CD4-positive, alpha-beta T cell treated with Interferon gamma for 1 hour (primary cell): ENCODE results near the gene TEX44.
A peak's percentile ranks its signal among the peaks of the same experiment; 100 is the strongest.
"Not testable (repeated sequence)": the region's sequence is repeated elsewhere in the genome, so short reads cannot be mapped to it uniquely, and the experiment has no call there.

Source experiments
- DNase-seq: peaks from one replicate; pipeline ENCODE4 v3.0.0-alpha.2; 2020

The TEX44 gene

DNA sequence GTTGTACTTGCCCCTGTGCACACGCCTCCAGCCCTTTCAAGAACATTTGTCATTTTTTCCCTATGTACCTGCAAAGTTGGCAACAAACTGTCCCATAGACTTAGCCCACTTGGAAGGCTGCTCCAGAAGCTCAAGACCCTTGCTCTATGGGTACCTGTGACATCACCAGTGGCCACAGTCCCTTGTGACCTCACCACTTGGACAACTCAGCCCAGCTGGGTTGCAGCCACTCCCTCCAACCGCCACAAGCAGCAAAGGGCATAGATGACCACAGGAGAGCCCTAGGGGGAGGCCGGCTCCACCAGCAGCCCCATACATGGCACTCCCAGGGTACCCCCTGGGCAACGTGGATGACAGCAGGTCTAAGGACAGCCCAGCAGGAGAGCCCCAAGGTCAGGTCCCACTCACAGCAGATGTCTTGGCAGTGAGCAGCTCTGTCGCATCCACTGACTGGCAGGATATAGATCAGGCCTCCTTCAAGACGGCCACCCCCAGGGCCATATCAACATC lies at the start of gene TEX44:
TEX44 (plus strand) TSS at position 229 of the 510 bp plus-strand sequence; CDS start at position 317, 88 bp downstream.
- no peak for DNase-seq

DNA sequence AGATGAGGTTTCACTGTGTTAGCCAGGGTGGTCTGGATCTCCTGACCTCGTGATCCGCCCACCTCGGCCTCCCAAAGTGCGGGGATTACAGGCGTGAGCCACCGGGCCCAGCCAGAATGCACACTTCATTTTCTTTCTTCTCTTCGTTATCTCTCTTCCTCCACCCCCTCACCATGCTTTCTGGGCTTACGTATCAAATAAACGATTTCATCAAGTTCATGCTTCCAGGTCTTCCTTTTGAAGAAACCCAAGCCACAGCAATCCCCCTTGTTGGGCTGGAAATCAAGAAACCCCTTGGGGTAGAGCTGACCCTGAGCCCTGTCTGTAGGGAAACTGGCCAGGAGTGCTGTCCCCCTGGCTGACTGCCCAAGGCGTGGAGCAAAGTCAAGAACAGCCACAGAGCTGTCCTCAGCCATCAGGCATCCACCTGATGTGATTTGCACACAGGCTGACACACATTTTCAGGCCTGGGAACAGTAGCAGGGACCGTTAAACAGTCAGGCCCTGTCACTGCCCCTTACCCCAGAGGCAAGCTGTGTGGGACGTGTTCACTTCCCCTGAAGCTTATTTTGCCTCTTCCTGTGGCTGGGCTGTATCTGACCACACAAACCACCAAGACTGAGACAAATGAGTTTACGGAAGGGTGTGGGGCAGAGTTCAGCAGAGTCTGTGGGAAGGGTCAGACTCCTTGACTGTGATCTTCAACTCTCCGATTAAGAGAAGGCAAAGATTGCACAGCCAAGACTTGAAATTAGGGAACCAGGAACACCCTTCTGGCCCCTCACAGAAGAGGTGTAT lies 47.4 kb upstream of the TEX44 start:
- peak; percentile 71 for DNase-seq

DNA sequence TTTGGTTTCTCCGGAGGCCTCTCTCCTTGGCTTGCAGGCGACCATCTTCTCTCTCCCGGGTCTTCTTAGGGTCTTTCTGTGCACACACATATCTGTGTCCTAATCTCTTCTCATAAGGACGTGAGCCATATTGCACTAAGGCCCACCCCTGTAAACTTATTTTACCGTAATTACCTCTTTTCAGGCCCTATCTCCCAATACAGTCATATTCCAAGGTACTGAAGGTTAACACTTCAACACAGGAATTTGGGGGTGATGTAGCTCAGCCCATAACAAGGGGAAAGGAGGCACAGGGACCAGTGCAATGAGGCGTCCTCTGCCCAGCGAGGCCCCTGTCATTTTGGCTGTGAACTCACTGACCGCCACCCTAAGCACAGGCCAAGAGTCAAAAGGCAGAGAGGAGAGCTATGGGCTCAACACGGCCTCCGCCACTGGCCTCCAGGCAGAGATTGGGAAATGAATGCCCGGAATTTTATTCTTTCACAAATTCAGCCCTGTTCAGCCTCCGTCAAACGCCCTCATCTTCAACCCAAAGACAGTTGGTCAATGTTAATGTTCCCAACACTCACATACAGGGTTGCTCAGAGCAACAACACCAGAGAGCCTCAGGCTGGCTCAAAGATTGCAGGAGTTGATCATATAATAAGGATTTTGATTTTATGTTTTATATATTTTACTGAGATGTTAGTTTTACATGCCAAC lies 46.5 kb upstream of the TEX44 start:
- DNase-seq: no peak

DNA sequence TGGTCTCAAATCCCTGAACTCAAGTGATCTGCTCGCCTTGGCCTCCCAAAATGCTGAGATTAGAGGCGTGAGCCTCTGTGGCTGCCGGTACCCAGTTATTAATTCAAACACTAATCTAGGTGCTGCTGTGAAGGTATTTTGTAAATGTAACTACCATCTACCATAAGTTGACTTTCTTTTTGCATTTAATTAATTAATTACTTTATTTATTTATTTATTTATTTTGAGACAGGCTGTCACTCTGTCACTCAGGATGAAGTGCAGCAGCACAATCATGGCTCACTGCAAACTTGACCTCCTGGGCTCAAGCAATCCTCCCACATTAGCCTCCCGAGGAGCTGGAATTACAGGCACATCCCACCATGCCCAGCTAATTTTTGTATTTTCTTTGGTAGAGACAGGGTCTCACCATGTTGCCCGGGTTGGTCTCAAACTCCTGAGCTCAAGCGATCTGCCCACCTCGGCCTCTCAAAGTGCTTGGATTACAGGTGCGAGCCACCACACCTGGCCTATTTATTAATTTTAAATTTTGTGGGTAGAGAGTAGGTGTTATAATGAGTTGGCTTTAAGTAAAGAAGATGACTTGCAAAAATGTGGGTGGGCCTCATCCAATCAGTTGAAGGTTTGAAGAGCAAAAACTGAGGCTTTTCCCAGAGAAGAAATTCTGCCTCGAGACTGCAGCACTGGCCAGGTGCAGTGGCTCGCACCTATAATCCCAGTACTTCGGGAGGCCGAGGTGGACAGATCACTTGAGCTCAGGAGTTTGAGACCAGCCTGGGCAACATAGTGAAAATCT lies 45.2 kb upstream of the TEX44 start:
- DNase-seq: no peak

DNA sequence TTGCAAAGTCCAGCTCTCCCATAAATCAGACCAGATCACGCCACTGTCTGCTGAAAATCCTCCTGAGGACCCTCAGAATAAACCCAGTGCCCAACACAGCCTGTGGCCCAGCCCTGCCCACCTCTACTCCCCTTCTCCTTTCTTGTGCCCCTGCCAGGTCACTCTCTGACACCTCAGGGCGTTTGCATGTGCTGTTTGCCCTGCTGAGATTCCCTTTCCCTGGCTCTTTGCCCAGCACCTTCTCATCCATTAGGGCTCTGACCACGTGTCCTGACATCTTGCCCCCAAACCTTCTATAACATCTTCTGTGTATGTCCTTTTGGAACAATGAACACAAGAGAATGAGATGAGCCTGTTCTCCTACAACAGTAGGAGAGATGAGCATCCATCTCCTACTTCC lies 43.9 kb upstream of the TEX44 start:
- DNase-seq: no peak

DNA sequence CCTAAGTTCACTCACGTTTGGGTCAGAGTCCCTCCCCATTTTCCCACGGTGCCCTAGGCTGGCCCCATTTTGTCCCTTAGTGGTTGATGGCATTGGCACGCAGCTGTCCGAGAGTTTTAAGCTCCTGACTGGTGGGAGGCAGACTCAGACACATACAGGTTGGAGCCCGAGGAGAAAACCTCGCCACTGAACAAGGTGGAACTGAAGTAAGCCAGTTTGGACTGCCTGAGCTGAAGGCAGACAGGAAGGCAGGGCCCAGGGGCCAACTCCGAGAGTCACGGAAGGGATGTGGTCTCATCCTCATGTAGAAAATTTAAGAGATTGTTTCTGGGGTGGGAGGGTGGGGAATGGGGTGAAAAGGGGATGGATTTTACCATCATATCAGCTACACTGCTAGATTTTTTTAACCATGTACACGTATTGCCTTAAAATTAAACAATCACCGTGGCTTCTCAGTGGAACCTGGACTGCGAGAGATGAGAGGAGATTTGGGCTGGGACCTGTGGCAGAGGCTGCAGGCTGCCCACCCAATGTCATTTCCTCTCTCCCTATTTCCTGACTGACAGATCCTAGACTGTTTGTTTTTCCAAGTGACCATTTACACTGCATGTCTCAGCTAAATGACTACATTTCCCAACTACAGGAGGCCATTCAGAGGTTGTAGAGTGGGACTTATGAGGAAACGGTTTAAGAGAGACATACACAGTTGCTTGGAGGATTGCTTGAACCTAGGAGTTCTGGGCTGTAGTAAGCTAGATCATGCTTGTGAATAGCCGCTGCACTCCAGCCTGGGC lies 43.0 kb upstream of the TEX44 start:
- DNase-seq: no peak

DNA sequence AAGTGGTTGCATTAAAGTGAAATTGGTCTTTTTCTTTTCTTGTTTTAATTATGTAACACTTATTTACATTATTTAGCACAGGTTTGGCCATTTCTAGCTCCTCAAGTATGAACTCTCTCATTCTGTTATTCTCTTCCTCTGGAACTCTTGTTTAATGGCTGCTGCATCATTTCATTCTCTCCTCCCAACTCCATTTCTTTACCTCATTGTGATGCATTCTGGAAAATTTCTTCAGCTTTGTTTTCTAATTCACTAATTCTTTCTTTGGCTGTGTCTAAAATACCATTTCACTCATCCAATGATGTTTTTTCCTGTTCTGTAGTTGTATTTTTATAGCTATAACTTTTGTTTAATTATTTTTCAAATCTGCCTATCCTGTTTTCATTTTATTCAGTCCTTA lies 39.9 kb upstream of the TEX44 start:
- DNase-seq: no peak

DNA sequence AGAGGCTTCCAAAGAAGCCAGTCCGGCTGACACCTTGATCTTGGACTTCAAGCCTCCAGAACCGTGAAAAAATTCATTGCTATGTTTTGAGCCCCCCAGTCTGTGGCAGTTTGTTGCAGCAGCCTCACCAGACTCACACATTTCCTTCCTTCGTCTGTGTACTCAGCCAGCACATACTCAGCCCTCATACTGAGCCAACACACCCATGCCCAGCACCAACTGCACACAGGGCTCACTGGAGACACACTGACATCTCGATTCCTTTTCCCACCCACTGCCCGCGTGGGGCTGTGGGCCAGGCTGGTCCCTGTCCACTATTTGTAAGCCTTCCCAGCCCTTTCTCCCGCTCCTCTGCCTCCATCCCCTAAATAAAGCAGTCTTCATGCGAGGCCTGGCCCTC lies 38.3 kb upstream of the TEX44 start:
- DNase-seq: no peak

DNA sequence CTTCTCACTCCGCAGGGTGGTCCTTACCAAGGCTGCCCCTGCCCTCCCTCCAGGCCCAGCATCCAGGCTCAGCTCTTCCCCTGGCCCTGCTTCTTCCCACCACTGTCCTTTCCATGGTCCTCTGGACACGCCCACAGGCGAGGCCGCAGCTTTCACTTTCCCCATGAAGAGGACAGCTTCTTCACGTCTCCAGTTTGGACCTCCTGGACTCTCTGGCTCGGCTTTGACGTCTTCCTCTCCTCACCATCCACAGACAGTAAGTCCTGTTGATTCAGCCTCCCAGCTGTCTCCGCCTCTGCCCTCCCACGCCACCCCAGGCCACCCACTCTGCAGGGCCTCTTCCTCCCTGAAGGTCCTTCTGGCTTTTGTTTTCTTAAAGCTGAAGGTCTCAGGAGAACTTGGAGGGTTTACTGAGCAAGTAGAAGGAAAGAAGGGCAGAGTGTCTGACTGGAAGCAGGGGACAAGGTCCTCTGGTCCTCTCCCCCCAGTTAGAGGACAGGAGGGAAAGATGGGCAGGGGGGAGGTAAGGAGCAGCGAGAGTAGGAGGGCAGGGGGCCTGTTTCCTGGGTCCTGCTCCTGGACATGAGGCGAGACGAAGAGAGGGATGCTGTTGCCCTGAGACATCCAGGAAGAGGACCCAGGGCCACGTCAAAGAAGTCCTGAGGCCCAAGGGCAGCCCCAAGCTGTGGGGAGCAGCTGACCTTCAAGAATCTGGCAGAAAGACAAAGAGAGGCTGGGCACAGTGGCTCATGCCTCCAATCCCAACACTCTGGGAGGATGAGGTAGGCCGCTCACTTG lies 37.7 kb upstream of the TEX44 start:
- DNase-seq: peak; percentile 41

DNA sequence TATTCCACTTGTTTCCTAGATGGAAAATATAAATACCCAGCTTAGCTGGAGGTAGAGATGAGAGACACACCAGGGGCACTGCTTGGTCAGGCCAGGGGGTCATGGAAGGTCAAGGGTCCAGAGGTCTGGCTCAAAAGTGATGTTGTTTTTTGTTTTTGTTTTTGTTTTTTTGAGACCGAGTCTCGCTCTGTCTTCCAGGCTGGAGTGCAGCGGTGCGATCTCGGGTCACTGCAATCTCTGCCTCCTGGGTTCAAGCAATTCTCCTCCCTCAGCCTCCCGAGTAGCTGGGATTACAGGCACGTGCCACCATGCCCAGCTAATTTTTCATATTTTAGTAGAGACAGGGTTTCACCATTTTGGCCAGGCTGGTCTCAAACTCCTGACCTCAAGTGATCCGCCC lies 36.2 kb upstream of the TEX44 start:
- not testable (repeated sequence) for DNase-seq

DNA sequence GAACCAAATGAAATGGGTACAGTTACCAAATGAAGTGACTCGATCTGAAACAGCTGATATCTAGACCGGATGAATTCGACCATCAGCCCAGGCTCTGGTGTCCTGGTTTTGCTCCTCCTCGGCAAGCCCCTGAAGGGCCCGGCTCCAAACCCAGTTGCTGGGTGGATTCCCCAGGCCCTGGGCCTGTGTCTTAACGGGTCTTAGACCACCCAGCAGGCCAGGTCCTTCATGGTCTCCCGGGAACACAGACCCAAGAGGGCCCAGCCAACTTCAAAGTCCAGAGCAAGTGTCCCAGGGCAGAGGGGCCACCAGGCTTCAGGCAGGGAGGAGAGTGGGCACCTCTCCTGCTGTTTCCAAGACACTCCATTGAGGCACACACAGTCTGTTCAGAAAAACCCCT lies 35.7 kb upstream of the TEX44 start:
- DNase-seq: no peak

DNA sequence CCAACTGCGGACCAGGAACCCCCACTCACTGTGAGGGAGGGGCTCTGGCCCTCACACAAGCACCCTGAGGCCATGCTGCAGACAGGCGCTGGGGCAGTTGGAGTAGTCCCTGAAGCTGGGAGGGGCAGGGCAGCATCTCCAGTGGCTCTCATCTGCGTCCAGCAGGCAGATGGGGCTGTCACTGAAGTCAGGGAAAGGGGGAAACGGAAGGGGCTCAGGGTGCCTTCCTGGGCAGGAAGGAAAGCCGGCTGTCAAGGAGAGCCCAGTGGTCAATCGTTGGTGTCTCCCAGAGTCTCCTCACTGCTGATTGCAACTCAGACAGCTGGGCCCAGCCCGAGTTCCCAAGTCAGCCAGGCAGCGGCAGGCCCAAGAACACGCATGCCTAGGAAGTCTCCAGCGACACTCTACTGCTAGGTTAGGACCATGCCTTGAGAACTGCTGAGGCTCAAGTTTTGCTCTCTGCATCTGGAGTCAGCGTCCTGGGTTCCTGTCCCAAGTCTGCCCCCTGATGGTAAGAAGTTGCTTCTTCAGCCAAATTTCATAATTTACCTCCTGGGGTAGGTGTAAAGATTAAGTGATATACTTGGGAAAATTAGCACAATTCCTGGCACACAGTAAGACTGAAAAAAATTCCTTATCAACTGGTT lies 35.0 kb upstream of the TEX44 start:
- DNase-seq: peak; percentile 69

DNA sequence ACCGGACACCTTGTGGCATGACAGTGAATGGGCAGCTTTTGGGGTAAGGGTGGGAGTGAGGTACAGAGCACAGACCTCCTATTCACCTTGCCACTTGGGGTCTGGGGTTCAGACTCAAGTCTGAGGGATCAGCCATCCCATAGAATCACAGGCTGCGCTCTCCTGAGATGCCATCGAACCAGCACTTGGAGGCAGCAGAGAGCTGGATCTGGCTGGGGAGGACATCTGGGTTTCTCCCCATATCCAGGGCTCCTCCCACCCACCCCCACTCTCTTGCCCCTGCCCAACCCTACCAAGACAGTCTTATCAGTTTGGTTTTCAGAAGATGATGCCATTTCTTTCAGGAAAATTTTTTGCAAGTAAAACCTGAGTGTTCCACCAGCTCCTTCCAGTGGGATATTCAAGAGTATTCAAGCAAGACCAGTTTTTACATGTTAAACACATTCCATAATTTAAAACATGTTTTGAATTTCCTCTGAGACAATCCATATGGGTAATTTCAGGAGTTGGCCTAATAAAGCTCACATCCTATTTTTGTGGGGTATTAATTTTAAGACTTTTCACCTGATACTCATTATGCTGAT lies 29.2 kb upstream of the TEX44 start:
- peak; percentile 16 for DNase-seq

DNA sequence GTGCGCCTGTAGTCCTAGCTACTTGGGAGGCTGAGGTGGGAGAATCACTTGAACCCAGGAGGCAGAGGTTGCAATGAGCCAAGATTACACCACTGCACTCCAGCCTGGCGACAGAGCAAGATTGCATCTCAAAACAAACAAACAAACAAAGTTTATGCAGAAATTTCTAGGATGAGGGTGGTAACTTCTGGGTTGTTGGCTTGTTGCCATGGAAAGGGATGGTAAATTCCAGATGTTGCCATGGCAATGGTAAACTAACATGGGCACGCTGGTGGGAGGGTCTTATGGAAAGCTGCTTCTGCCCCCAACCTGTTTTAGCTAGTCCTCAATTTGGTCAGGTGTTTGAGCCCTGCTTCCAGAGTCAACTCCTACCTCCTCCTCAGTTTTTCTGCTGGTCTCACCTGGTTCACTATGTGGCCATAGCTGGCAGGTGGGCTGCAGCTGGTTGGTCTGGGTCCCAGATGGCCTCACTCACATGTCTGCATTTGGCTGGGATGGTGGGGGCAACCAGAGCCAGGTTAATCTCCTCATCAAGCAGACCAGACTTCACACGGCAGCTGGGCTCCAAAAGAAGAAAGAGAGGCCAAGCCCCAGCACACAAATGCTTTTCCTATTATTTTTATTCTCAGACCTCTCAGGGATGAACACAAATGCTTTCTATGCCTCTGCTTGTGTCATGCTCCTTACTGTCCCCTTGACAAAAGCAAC lies 26.6 kb upstream of the TEX44 start:
- DNase-seq: no peak

DNA sequence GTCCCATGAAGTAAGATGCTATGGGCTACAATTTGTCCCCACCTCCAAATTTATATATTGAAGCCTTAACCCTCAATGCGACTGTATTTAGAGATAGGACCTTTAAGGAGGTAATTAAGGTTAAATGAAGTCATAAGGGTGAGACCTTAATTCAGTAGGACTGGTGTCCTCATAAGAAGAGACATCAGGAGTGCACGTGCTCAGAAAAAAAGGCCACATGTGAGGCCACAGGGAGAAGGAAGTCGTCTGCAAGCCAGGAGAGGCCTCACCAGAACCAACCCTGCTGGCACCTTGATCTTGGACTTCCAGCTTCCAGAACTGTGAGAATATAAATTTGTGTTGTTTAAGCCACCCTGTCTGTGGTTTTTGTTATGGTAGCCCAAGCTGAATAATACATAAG lies 25.5 kb upstream of the TEX44 start:
- DNase-seq: no peak

DNA sequence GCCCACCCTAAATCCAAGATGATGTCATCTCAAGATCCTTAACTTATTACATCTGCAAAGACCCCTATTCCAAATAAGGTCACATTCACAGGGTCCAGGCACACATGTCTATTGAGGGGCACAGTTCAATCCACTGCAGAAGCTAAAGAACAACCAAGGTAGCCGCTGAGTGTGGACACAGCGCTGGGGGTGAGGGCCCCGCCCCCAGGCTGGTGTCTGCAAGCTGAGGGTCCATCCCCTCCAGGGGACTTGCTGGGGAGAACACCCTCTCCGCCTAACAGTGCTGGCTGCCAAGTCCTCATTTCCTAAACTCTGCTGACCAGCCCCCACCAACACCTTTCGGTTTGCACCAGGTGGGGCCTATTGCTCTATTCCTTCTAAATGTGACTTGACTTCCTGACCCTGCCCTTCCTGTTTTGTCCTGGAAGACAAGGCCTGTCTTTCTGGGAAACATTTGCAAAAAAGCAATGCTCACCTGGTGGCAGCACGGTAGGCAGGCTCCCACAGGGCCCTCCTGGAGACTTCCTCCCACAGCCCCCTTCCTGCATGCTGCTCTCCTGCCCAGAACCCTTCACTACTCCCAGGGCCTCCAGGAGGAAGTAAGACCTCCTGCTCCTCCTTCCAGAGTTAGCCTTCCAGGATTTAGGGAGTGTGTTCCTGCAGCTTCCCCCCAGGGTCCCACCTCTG lies 24.4 kb upstream of the TEX44 start:
- no peak for DNase-seq

DNA sequence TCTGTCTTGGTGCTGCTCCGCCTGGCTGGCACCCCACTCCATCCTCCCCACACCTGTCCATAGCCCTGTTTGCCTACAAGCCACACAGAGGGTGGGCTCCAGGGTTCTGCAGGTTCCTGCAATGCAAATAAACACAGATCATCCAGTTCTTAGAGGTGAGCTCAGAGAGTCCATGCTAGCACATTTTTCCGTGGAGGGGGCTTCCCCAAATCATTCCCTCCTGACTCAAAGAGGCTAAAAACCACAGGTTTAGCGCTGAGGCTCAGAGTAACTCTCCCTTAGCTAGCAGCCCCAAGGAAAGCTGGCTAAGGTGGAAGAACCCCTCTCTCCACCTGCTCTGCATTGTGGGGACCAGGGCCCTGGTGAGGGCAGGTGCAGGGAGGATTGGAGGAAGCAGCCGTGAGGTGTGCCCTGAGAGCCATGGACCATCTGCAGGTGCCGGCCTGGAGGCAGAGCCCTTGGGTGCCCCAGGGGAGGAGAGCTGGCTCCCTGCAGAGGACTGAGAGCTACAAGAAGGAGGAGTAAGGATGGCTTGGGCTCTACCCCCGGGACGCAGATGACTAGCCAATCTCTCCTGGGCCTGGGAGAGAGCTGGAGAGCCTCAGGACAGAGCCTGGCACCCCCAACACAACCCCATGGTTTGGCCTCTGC lies 23.8 kb upstream of the TEX44 start:
- no peak for DNase-seq

DNA sequence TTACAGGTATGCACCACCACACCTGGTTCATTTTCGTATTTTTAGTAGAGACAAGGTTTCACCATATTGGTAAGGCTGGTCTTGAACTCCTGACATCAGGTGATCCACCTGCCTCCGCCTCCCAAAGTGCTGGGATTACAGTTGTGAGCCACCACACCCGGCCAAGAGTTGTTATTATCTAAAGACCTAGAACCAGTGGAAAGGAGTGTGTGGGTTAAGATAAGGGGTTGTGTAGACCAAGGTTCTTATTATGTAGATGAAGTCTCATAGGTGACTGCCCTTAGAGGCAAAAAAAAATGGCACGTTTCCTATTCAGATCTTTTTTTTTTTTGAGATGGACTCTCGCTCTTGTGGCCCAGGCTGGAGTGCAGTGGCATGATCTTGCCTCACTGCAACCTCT lies 21.7 kb upstream of the TEX44 start:
- not testable (repeated sequence) for DNase-seq

DNA sequence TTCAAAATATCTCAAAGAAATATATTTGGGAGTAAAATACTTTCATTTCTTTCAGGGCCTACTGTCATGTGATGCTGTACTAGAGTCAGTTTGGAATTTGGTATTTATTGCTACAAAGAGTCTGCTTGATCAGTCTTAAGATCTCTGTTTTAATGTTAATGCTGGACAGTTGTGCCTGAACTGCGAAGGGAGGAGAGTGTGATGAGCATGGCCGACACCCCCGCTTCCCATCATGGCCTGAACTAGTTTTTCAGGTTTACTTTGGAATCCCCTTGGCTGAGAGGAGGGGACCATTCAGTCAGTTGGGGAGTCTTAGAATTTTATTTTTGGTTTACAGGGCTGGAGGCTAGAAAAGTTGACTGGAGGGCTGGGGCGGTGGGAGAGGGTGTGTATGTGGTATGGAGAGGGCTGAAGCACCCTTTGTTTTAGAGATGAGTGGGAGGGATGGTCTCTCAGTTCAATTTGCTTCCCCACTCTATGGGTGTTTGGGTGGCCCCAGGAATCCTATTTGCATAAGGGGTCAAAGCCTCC lies 20.9 kb upstream of the TEX44 start:
- DNase-seq: no peak
